ENCODE data around the gene SLC9A8.

GRCh38 chr20:49893242-49894072, 80.8 kb downstream of the SLC9A8 start:
- TF ChIP-seq CTCF (IDR thresholded peaks at IDR 0.05) (no peak), ZFX (IDR thresholded peaks at IDR 0.05; ENCODE audit: borderline replicate concordance) (no peak)
